Measurements from ENCODE around the gene RTL5.

GRCh38 chrX:72137846-72138495 is 6.3 kb upstream of the RTL5 start:
- TF ChIP-seq CTCF (IDR thresholded peaks at IDR 0.05), result no peak
- TF ChIP-seq POLR2AphosphoS5 (IDR thresholded peaks at IDR 0.05), result no peak
- no peak for TF ChIP-seq POLR2A (IDR thresholded peaks at IDR 0.05; ENCODE audit: low read depth)
